SHP77 (cell line): ENCODE results near the gene DNM1.
"Not testable (repeated sequence)": the region's sequence is repeated elsewhere in the genome, so short reads cannot be mapped to it uniquely, and the experiment has no call there.

Experiments used
- DNase-seq, 2 experiments: peaks; one replicate each; lab custom pipeline; 2025; lab: John Stamatoyannopoulos, UW

The DNM1 gene

DNA sequence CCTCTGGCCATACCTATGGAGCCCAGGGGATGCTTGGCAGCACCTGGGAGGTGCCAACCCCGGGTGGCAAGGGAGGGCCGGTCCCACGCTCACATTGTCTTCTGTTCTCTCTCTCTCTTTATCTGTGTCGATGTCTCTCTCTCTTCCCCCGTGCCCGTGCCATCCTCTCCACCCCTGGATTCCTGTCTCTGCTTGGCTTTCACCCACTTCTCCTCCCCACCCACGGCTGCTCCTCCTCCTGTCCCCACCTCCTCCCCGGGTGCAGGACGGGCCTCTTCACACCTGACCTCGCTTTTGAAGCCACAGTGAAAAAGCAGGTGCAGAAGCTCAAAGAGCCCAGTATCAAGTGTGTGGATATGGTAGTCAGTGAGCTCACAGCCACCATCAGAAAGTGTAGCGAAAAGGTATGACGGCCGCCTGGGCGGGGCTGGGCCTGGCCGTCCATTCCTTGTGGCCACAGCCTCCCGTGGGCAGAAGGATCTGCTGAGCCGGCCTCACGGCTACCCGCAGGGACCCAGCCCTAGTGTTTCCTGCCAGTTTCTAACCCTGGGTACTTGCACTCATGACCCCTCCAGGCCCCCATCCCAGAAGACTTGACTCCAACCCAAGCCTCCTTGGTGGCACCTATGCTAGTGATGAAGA is 22.7 kb downstream of the DNM1 start:
- no peak for DNase-seq

- DNase-seq, result no peak
Observed at GRCh38 chr9:128226412-128226801, 23.2 kb downstream of the DNM1 start.

DNA sequence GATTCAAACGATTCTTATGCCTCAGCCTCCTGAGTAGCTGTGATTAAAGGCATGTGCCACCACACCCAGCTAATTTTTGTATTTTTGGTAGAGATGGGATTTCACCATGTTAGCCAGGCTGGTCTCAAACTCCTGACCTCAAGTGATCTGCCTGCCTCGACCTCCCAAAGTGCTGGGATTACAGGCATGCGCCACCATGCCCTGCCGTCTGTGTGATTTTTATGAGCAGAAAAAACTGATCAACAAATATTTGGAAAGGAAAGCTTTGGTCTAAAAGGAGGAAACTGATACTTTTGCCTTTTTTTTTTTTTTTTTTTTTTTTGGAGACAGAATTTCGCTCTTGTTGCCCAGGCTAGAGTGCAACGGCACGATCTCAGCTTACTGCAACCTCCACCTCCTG is 27.7 kb downstream of the DNM1 start:
- not testable (repeated sequence) for DNase-seq

DNA sequence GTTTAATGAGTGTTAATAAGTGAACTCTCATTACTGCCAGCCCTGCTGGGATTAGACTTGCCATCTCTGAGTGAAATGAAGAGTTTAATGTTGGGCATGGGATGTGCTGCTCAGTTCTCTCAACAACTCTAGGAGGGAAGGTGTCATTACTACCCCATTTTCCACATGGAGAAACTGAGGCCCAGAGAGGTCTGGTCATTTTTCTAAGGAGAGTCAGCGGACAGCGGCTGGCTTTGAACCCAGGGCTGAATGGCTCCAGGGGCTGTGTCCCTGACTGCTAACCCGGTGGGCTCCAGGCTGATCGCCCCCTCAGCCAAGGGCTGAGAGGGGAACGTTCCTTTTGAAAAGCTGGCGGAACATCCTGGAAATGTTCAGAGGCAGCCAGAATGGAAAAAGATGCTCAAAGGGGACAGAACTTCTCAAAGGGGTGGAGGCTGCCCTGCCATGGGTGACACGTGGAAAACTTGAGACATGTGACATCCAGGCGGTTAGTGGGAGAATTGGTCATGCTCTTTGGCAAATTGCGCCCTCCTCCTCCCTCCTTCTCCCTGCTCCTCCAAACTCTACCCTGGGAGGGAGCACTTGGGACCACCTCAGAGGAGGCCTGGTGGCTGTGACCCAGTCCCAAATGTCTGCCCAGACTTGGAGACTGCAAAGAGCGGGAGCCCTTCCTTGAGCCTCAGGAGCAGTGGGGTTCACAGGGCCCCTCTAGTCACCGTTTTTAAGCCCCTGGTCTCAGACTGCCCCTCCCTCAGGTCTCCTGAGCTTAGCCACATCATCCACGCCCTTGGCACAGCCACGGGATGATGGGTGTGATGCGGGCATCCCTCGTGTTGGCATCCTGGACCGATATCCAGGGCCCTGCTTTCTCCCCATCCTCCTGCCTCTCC is 28.7 kb downstream of the DNM1 start:
- DNase-seq, result no peak

DNA sequence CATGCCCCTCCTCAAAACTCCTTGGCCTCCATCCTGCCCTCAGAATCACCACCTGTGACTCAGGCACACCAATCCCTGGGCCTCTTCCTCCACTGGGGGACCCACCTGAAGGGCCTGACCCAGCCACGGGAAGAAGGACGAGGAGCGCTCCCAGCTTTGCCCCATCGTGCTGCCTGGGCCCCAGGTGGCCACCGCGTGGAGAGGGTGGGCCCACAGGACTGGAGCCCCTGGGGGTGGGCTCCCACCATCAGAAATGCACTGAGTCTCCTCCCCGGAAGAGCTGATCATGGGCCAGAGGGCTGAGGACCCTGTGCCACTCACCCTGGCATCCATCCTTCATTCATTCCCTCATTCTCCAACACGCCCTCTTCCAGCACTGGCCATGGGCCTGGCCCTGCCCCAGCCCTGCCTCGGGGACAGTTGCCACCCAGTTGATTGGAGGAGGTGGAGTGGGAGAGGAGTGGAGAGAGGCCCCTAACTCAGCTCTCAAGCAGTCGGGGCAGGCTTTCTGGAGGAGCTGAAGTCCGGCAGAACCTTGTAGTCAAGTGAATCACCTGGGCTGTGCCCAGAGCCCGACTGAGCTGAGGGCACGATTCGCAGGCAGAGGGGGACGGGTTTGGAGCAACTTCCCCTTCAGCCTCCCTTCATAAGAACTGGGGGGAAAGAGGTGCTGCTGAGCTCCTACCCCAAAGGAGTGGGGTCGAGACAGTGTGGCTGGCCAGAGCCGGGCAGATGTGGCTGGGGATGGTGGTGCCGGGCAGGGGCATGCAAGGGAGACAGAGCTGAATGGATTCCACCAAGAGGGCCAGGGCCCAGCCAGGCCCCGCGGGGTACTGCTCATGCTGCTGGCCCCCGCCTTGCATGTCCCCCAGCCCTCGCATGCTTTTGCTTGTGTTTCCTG is 29.6 kb downstream of the DNM1 start:
- DNase-seq, result no peak

- DNase-seq, result no peak
Observed at GRCh38 chr9:128233817-128234406, 30.7 kb downstream of the DNM1 start.

DNA sequence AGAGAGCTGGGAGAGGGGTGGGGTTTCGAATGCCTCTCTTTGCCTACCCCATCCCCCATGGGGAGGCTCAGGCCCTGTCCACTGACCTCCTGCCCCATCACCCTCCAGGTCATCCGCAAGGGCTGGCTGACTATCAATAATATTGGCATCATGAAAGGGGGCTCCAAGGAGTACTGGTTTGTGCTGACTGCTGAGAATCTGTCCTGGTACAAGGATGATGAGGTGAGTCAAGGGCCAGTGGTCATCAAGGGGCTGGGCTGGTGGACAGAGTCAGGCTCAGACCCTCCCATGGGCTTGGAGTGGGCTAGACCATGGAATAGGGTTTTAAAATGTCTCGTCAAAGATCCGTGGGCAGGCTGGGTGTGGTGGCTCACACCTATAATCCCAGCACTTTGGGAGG is 38.9 kb downstream of the DNM1 start:
- no peak for DNase-seq

GRCh38 chr9:128242828-128243214 is 39.6 kb downstream of the DNM1 start:
- no peak for DNase-seq

- DNase-seq, result no peak
Observed at GRCh38 chr9:128243215-128244018, 40.2 kb downstream of the DNM1 start.

- no peak for DNase-seq
Observed at GRCh38 chr9:128244091-128244836, 41.1 kb downstream of the DNM1 start.

DNA sequence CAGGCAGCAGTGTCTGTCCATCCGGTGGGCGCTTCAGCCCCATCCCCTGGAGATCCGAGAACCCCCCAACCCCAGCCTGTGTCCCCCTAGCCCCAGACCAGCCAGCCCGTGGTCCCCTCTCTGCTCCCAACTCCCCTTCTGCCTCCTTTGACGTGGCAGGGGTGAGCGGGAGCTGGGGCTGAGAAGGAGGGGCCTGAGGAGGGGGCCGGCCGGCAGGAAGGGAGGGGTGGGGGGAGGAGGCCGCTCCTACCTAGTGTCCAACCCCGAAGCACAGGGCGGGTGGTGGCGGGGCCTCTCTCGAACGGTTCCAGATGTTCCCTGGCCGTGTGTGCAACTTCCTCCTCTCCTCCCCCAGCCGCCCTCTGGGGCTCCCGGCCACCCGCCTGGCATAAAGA is 41.7 kb downstream of the DNM1 start:
- no peak for DNase-seq

GRCh38 chr9:128245421-128246151 is 42.4 kb downstream of the DNM1 start:
- DNase-seq, result no peak

DNA sequence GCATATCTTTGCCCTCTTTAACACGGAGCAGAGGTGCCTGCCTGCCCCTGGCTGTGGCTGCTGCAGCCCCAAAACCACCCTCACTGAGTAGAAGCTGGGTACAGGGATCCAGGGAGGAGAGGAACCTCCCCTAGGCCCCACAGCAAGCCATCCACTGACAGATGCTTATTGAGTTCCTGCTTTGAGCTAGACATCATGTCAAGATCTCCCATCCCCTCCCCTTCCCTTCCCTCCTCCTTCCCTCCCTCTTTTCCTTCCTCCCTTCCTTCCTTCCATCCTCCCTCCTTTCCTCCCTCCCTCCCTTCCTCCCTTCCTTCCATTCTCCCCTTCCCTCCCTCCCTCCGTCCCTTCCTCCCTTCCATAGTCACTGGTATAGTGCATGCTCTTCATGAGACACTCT is 43.3 kb downstream of the DNM1 start:
- DNase-seq, result no peak

GRCh38 chr9:128247226-128247803 is 44.1 kb downstream of the DNM1 start:
- no peak for DNase-seq

DNA sequence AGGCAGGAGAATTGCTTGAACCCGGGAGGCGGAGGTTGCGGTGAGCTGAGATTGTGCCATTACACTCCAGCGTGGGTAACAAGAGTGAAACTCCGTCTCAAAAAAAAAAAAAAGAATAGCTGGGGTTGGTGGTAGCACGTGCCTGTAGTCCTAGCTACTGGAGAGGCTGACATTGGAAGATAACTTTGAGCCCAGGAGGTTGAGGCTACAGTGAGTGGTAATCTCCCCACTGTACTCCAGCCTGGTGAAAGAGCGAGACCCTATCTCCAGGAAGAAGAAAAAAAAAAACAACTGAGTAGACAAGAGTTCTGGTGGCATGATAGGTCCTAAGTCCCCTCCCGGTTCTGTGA is 46.4 kb downstream of the DNM1 start:
- no peak for DNase-seq

- DNase-seq, result peak; percentile 26 to 47
Observed at GRCh38 chr9:128249908-128250838, 47.0 kb downstream of the DNM1 start.

DNA sequence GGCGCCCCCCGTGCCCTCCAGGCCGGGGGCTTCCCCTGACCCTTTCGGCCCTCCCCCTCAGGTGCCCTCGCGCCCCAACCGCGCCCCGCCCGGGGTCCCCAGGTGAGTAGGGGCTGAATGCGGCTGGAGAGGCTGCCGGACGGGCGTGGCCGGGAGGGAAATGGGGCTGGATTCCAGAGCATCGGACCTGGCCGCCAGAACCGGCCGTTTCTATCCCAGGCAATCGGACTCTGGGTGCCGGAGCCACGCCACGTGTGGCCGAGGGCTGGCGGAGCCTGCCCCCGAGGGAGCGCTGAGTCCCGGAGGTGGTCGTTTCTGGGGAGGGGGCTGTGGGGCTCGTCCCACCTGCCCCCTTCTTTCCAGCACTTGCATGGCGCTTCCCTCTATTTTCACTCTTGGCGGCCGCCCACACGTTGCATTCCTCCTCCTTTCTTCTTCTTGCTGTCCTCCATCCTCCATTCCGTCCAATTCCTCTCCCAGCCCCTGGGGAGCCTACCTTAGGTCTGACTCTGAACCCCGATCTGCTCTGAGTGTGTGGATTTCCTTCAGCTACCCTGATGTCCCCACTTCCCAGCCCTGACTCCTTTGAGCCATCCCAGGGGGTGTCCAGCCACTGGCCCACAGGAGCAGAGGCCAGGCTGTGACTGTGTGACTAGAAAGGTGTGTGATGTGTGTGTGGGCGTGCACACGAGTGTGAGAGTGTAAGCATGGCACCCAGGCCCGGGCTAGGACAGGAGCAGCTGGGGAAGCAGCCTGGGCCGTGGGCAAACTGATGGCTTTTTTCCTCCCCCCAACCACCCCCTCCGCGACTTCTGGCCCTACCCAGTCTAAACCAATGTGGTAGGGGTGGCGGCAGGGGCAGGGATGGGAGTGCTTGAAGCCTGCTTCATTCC is 47.9 kb downstream of the DNM1 start:
- DNase-seq, result no peak

DNA sequence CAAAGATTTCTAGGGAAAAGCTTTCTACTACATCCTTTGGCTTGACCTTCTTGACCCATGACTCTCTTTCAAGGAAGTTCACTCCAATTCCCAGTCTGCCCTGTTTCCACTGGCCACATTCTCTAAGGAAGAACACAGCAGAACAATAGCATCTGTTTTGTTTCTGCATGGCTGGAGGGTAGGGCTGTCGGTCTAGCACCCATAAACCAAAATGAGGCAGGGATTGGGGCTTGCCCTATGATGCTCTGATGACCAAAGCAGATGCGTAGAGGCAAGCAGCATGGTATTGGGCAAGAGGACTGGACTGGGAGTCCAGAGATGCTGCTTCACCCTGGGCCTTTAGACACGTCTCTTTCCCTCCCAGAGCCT is 48.5 kb downstream of the DNM1 start:
- DNase-seq, result no peak
